ENCODE measurements around the gene HINT1. TPM values are rescaled to one million over a fixed set of nuclear protein-coding genes. Genes with fewer than 3 reads are reported as not detected.

HINT1 gene
- total and polyA plus RNA-seq, 2 of the 4 experiments (the other 2 are of a cell fraction) = 179 to 352 TPM

DNA sequence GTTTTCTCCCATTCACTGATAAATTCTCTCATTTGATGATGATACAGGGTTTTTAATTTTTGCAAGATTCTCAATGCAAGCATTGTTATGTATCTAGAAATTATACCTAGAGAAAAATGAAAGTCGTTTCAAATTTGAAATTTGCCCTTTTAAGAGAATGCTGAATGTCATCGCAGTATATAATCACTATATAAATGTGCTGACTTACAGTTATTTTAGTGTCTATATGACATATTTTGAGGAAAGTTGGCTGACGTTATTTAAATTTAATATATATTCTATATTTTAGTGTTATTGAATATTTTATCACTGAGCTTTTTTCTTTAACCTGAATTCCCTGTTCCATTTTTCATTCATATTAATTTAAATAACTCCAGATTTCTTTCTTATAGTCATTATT lies 35.5 kb upstream of the HINT1 start:
- H3K56ac ChIP-seq (ENCODE audit: extremely low read depth, insufficient read depth, low read length) = no peak overlapping the region
- dilution Hi-C loops (cut with HindIII; ENCODE audit: low sequenced_read_pairs, unreplicated experiment) = no loop called here
- ChIA-PET POLR2A (ENCODE audit: unreplicated experiment) (no interaction called here), CTCF (no interaction called here)
- TF ChIP-seq, protein P1, sequence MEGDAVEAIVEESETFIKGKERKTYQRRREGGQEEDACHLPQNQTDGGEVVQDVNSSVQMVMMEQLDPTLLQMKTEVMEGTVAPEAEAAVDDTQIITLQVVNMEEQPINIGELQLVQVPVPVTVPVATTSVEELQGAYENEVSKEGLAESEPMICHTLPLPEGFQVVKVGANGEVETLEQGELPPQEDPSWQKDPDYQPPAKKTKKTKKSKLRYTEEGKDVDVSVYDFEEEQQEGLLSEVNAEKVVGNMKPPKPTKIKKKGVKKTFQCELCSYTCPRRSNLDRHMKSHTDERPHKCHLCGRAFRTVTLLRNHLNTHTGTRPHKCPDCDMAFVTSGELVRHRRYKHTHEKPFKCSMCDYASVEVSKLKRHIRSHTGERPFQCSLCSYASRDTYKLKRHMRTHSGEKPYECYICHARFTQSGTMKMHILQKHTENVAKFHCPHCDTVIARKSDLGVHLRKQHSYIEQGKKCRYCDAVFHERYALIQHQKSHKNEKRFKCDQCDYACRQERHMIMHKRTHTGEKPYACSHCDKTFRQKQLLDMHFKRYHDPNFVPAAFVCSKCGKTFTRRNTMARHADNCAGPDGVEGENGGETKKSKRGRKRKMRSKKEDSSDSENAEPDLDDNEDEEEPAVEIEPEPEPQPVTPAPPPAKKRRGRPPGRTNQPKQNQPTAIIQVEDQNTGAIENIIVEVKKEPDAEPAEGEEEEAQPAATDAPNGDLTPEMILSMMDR (conservative IDR thresholded peaks at IDR 0.05; ENCODE audit: low read depth, low read length) = no peak
- TF ChIP-seq MAFK (IDR thresholded peaks at IDR 0.05; ENCODE audit: low read depth, low read length) = 0 out of 2 replicates have a peak, but pooled peaks have one; percentile 24
- no peaks in the 10 kb centered on the region for H3K79me1 ChIP-seq (ENCODE audit: low read depth in 1 of 2, low read length in 2 of 2)
- intact Hi-C loops (cut with micrococcal nuclease) = no loop called here
- H3K4ac ChIP-seq (ENCODE audit: low read depth, low read length) = no peak overlapping the region
- no peaks in the 10 kb centered on the region for H3K36me3 ChIP-seq (ENCODE audit: control insufficient read depth, insufficient read depth, low read length)
- H4K8ac ChIP-seq (ENCODE audit: low read depth in 2 of 2, low read length in 2 of 2) = no peak overlapping the region
- no peaks in the 10 kb centered on the region for H3K27me3 ChIP-seq (ENCODE audit: control insufficient read depth, insufficient read depth, low read length)
- no peak overlapping the region for H4K91ac ChIP-seq (ENCODE audit: insufficient read depth, low read depth, low read length)
- H2AK5ac ChIP-seq (ENCODE audit: low read depth, low read length) = no peak overlapping the region
- no peaks in the 10 kb centered on the region for H3K9me3 ChIP-seq (ENCODE audit: control insufficient read depth, insufficient read depth, low read length)
- H4K5ac ChIP-seq (ENCODE audit: low read depth, low read length) = no peak overlapping the region
- no peak overlapping the region for H3K14ac ChIP-seq (replicated peaks; ENCODE audit: low read depth, low read length)
- H4K20me1 ChIP-seq (ENCODE audit: insufficient read depth, low read length) = no peaks in the 10 kb centered on the region
- H3K27ac ChIP-seq (ENCODE audit: insufficient read depth, low read length) = no peak overlapping the region
- in situ Hi-C loops (cut with MboI; ENCODE audit: low sequenced_read_pairs) = no loop called here
- no TSS peak for BruUV-seq (replicated peaks)
- H3K9me1 ChIP-seq (ENCODE audit: insufficient read depth, low read length) = no peaks in the 10 kb centered on the region
- no peak overlapping the region for H2AFZ ChIP-seq (replicated peaks; ENCODE audit: low read length, poor library complexity)
- H3K23ac ChIP-seq (ENCODE audit: low read depth, low read length) = no peak overlapping the region
- H3K9ac ChIP-seq (ENCODE audit: low read depth, low read length) = no peak overlapping the region
- H2BK120ac ChIP-seq (ENCODE audit: low read depth, low read length) = no peak overlapping the region
- ATAC-seq (ENCODE audit: low read depth) (no peak), DNase-seq (no peak)
- WGBS, 2 experiments (ENCODE audit: extremely low coverage in 2 of 2, insufficient read length in 1 of 2) = no CpG with 5 or more reads among the region's 3 CpGs
- H2BK5ac ChIP-seq (ENCODE audit: low read depth, low read length, poor library complexity, severe bottlenecking) = no peak overlapping the region
- no peak overlapping the region for H2BK15ac ChIP-seq (ENCODE audit: low read depth, low read length)
- no peak overlapping the region for H3K18ac ChIP-seq (ENCODE audit: low read depth, low read length)
- H3K4me1 ChIP-seq (ENCODE audit: control insufficient read depth, insufficient read depth, low read length) = no peaks in the 10 kb centered on the region
- no peak overlapping the region for H2AK9ac ChIP-seq (replicated peaks; ENCODE audit: low read depth, low read length, poor library complexity)
- H3K4me2 ChIP-seq (ENCODE audit: low read depth, low read length) = no peak overlapping the region
- no peak overlapping the region for H2BK20ac ChIP-seq (ENCODE audit: low read depth, low read length)
- H3K4me3 ChIP-seq (ENCODE audit: insufficient read depth, low read depth, low read length) = no peak overlapping the region
